ENCODE data around the gene KCNMA1.

DNA sequence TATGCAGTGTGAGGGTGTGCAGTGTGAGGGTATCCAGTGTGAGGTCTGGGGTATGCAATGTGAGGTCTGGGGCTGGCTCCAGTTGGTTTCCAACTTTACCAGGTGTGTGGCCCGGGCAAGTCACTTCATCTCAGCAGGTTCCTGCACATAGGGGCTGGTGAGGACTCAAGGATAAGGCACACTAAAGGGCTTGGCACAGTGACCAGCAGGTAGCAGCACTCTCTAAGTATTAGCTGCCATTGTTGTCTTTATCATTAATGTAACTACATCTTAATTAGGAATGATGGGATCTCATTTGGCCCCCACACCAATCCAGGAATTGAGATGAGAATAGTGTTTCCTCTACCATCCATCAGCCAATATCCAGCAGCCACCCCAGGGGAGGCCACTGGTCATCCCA is 117.3 kb downstream of the KCNMA1 start:
- TF ChIP-seq, protein P1, sequence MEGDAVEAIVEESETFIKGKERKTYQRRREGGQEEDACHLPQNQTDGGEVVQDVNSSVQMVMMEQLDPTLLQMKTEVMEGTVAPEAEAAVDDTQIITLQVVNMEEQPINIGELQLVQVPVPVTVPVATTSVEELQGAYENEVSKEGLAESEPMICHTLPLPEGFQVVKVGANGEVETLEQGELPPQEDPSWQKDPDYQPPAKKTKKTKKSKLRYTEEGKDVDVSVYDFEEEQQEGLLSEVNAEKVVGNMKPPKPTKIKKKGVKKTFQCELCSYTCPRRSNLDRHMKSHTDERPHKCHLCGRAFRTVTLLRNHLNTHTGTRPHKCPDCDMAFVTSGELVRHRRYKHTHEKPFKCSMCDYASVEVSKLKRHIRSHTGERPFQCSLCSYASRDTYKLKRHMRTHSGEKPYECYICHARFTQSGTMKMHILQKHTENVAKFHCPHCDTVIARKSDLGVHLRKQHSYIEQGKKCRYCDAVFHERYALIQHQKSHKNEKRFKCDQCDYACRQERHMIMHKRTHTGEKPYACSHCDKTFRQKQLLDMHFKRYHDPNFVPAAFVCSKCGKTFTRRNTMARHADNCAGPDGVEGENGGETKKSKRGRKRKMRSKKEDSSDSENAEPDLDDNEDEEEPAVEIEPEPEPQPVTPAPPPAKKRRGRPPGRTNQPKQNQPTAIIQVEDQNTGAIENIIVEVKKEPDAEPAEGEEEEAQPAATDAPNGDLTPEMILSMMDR (conservative IDR thresholded peaks at IDR 0.05), result no peak
- no peak for TF ChIP-seq EZH2 (IDR thresholded peaks at IDR 0.05; ENCODE audit: low read depth)

Data from PC-9 (cell line).